Suprapubic skin (tissue), 3 donors: ENCODE measurements around the gene ISLR2.

Source experiments
- POLR2A ChIP-seq, 2 donors: fragments of 450-650 bp; IDR thresholded peaks; one replicate each; pipeline ENCODE4 v1.6.1; 2017; ENCODE audit warnings: antibody characterized with exemption in 2 of 2, mild to moderate bottlenecking in 2 of 2, moderate library complexity in 2 of 2
- TF ChIP-seq, protein P1 (sequence below), 2 donors: fragments of 200-600 bp in 1 of 2; fragments of 450-650 bp in 1 of 2; sonication (generic) in 1 of 2; IDR thresholded peaks; one replicate each; pipeline ENCODE4 v1.5.1; 2016 to 2019; ENCODE audit warnings: antibody characterized with exemption in 2 of 2, mild to moderate bottlenecking in 1 of 2, moderate library complexity in 1 of 2

DNA sequence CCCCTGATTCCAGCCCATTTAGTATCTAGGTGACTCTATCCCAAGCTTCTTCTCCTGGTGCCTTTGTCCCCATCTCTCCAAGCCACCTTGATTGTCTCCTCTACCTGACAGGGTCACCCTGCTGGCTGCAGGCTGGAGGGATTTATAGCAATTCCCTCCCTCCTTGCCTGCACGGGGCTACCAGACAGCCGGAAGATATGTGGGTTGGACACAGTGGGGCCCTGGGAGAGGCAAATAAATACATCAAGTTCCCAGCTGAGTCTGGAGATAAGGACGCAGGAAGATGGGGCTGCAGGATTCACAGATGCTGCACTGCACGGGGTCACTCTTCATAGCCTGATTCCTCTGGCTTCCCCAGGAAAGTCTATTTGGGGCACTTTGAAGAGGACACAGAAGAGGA lies 9.3 kb upstream of the ISLR2 start:
- TF ChIP-seq, protein P1, sequence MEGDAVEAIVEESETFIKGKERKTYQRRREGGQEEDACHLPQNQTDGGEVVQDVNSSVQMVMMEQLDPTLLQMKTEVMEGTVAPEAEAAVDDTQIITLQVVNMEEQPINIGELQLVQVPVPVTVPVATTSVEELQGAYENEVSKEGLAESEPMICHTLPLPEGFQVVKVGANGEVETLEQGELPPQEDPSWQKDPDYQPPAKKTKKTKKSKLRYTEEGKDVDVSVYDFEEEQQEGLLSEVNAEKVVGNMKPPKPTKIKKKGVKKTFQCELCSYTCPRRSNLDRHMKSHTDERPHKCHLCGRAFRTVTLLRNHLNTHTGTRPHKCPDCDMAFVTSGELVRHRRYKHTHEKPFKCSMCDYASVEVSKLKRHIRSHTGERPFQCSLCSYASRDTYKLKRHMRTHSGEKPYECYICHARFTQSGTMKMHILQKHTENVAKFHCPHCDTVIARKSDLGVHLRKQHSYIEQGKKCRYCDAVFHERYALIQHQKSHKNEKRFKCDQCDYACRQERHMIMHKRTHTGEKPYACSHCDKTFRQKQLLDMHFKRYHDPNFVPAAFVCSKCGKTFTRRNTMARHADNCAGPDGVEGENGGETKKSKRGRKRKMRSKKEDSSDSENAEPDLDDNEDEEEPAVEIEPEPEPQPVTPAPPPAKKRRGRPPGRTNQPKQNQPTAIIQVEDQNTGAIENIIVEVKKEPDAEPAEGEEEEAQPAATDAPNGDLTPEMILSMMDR (IDR thresholded peaks at IDR 0.05): no peak
- TF ChIP-seq POLR2A (IDR thresholded peaks at IDR 0.05): no peak
